Coronary artery (tissue), 2 donors: ENCODE measurements around the gene HOXD3.
A peak's percentile ranks its signal among the peaks of the same experiment; 100 is the strongest.

Experiments used
- DNase-seq: peaks from one replicate; pipeline ENCODE4 v3.0.0-alpha.2; 2017; ENCODE audit warnings: low spot score
- H3K27ac ChIP-seq, 2 donors: fragments of 200-600 bp; sonication (generic); one replicate each; pipeline ENCODE4 v1.5.1; 2016 to 2019
- H3K4me3 ChIP-seq: fragments of 200-600 bp; sonication (generic); 2 replicates; pipeline ENCODE4 v1.5.1; 2016; ENCODE audit warnings: mild to moderate bottlenecking, moderate library complexity
- TF ChIP-seq, protein P1 (sequence below): fragments of 200-600 bp; sonication (generic); IDR thresholded peaks from one replicate; pipeline ENCODE4 v1.5.1; 2019; ENCODE audit warnings: antibody characterized with exemption

HOXD3 gene

GRCh38 chr2:176152350-176153181, 4.5 kb upstream of the HOXD3 start:
- Histone ChIP-seq H3K4me3 (no peak overlapping the region), H3K27ac (no peak overlapping the region)
- DNase-seq, result no peak
- TF ChIP-seq, protein P1, sequence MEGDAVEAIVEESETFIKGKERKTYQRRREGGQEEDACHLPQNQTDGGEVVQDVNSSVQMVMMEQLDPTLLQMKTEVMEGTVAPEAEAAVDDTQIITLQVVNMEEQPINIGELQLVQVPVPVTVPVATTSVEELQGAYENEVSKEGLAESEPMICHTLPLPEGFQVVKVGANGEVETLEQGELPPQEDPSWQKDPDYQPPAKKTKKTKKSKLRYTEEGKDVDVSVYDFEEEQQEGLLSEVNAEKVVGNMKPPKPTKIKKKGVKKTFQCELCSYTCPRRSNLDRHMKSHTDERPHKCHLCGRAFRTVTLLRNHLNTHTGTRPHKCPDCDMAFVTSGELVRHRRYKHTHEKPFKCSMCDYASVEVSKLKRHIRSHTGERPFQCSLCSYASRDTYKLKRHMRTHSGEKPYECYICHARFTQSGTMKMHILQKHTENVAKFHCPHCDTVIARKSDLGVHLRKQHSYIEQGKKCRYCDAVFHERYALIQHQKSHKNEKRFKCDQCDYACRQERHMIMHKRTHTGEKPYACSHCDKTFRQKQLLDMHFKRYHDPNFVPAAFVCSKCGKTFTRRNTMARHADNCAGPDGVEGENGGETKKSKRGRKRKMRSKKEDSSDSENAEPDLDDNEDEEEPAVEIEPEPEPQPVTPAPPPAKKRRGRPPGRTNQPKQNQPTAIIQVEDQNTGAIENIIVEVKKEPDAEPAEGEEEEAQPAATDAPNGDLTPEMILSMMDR, result no peak

DNA sequence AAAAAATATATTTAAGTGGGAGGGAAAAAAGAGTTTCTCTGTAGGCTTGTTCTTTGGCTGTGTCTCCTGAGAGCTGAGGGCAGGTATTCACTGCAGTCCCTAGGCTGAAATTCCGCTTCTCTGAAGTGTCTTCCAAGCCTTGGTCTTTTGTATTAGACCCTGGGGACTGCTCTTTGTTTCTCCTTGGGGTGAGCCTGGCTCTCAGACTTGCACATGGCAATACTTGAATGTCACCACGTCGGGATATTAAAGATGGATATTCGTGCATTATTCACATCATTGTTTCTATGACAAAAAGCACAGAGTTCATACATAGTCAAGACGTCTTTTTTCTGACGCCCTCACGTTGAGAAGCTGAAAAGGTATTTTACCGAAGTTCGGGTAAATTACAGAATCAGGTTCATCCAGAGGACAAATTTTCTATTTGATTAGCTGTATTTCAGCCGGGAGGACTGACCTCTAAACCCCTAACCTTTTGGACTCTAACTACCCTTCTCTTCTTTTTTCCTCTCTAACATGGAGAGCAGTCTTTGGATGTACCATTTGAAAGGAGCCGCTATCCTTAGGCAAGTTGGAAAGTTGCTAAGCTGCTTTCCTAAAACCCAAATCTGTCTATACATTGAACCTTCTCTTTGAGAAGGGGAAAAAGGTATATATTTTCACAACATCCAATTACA, 2.4 kb upstream of the HOXD3 start:
- H3K4me3 ChIP-seq, result no peak overlapping the region
- H3K27ac ChIP-seq, result no peak overlapping the region
- TF ChIP-seq, protein P1, result no peak
- DNase-seq, result no peak

- Histone ChIP-seq H3K27ac (no peak overlapping the region), H3K4me3 (no peak overlapping the region)
- no peak for DNase-seq
- TF ChIP-seq, protein P1, result no peak
Measured at GRCh38 chr2:176155356-176156044, 1.6 kb upstream of the HOXD3 start.

DNA sequence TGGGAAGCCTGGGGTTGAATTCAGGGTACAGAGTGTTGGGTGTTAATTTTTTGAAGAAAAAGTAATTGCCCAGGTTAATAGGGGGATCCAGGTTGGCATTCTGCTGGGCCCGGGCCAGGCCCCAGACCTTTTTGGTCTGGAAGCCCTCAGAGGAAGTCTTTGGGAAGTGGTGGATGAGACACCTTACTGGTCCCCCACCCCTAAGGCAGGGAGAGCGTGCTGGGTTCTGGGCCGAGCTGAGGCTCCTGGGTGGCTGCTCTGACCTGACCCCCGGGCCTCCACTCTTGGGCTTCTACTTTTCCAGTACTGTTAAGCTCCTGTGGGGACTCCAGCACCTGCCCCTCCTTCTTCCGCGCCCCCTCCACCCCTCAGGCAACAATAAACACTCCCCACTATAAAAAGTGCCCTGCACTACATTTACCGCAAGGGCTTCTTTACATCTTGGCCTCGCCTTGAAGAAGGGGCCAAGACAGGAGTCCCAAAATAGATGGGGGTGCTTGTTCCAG, 753 bp upstream of the HOXD3 start:
- H3K4me3 ChIP-seq, result no peak overlapping the region
- H3K27ac ChIP-seq, result no peak overlapping the region
- TF ChIP-seq, protein P1, result no peak
- DNase-seq, result no peak

DNA sequence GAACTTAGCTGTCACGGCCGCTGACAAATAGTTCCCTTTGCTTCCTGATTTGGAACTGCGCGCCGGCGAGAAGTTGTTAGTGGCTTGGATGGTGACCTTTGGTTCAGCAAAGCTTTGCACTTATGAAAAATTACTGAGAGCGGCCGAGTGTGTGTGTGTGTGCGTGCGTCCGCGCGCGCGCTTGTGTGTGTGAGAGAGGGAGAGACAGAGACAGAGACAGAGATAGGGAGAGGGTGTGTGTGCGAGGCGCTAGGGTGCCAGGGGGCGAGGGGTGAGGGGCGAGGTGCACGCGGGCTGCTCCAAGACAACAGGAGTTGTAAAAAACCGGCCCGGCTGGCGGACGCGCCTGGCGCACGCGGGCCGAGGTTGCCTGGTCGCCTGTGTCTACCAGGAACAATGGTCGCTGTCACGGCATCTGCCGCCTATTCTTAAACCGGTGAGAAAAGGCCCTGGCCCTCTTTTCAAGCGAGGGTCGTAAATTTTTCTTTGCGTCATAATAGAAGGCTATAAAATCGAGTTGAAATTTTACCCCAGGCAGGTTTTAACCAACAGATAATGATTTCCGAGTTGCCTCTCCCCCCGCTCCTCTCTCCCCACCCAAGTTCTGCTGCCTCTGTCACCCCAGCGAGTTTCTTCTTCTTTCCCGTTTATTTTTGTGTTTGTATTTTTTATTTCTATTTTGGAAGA, 535 bp downstream of the HOXD3 start:
- DNase-seq, result no peak
- peak overlapping the region; percentile 13 for H3K4me3 ChIP-seq
- TF ChIP-seq, protein P1, result no peak

GRCh38 chr2:176158186-176158591, 1.1 kb downstream of the HOXD3 start:
- TF ChIP-seq, protein P1, result no peak
- no peak overlapping the region for H3K27ac ChIP-seq
- H3K4me3 ChIP-seq, result no peak overlapping the region
- no peak for DNase-seq

More for the DNA sequence above, 535 bp downstream of the HOXD3 start:
- no peak overlapping the region for H3K27ac ChIP-seq
